ENCODE data around the gene ABLIM1.

Gene ABLIM1

GRCh38 chr10:114401195-114401791, 256.8 kb downstream of the ABLIM1 start:
- H3K4me3 ChIP-seq, result no peak overlapping the region
- TF ChIP-seq Cebpa-rat (IDR thresholded peaks at IDR 0.05), result no peak
- H3K9ac ChIP-seq, result no peak overlapping the region
- no peak overlapping the region for H3K4me2 ChIP-seq
- no peak overlapping the region for H3K27ac ChIP-seq
- H3K9me3 ChIP-seq (replicated peaks in 1 of 11), result peaks cover 0 to 5% (median 0%) of the 10 kb centered on the region in 11 experiments; a peak in 1 of 22 replicates
- H3K36me3 ChIP-seq, result no peaks in the 10 kb centered on the region
- H3K27me3 ChIP-seq, result peaks cover 55 to 73% (median 65%) of the 10 kb centered on the region in 11 experiments
- H4K20me1 ChIP-seq, result peaks cover 0 to 29% (median 10%) of the 10 kb centered on the region in 11 experiments; a peak in 11 of 22 replicates
- H3K4me1 ChIP-seq, result peaks cover 29 to 47% (median 39%) of the 10 kb centered on the region in 10 experiments

- Histone ChIP-seq H3K36me3 (no peaks in the 10 kb centered on the region), H3K4me1 (peaks cover 29 to 57% (median 43%) of the 10 kb centered on the region in 10 experiments), H3K4me3 (no peak overlapping the region), H3K4me2 (no peak overlapping the region), H3K9ac (no peak overlapping the region), H4K20me1 (peaks cover 0 to 25% (median 10%) of the 10 kb centered on the region in 11 experiments; a peak in 11 of 22 replicates), H3K27ac (no peak overlapping the region), H3K9me3 (replicated peaks in 1 of 11) (no peaks in the 10 kb centered on the region), H3K27me3 (peaks cover 43 to 60% (median 53%) of the 10 kb centered on the region in 11 experiments)
- no peak for TF ChIP-seq Cebpa-rat (IDR thresholded peaks at IDR 0.05)
These were observed 258.0 kb downstream of the ABLIM1 start for GRCh38 chr10:114400091-114400490.

GRCh38 chr10:114399576-114399975, 258.5 kb downstream of the ABLIM1 start:
- H4K20me1 ChIP-seq, result peaks cover 0 to 19% (median 9%) of the 10 kb centered on the region in 11 experiments; a peak in 10 of 22 replicates
- no peak overlapping the region for H3K4me3 ChIP-seq
- H3K4me1 ChIP-seq, result peaks cover 28 to 60% (median 46%) of the 10 kb centered on the region in 10 experiments
- H3K9ac ChIP-seq, result no peak overlapping the region
- no peaks in the 10 kb centered on the region for H3K36me3 ChIP-seq
- no peaks in the 10 kb centered on the region for H3K9me3 ChIP-seq (replicated peaks in 1 of 11)
- TF ChIP-seq Cebpa-rat (IDR thresholded peaks at IDR 0.05), result no peak
- peaks cover 38 to 55% (median 48%) of the 10 kb centered on the region in 11 experiments for H3K27me3 ChIP-seq
- H3K27ac ChIP-seq, result no peak overlapping the region
- H3K4me2 ChIP-seq, result no peak overlapping the region

- TF ChIP-seq Cebpa-rat (IDR thresholded peaks at IDR 0.05), result no peak
- Histone ChIP-seq H3K27me3 (peaks cover 30 to 47% (median 40%) of the 10 kb centered on the region in 11 experiments), H3K4me2 (peak overlapping the region in 8 of 11 experiments; percentile 30 to 64 (median 53); a peak in 14 of 22 replicates), H3K9me3 (replicated peaks in 1 of 11) (no peaks in the 10 kb centered on the region), H3K36me3 (no peaks in the 10 kb centered on the region), H3K27ac (no peak overlapping the region), H3K4me3 (no peak overlapping the region), H3K9ac (no peak overlapping the region), H3K4me1 (peaks cover 19 to 58% (median 43%) of the 10 kb centered on the region in 10 experiments), H4K20me1 (peaks cover 0 to 11% (median 1%) of the 10 kb centered on the region in 11 experiments; a peak in 9 of 22 replicates)
These were observed 259.3 kb downstream of the ABLIM1 start for GRCh38 chr10:114398587-114399331.

GRCh38 chr10:114397651-114398145, 260.4 kb downstream of the ABLIM1 start:
- Histone ChIP-seq H3K36me3 (no peaks in the 10 kb centered on the region), H3K4me3 (no peak overlapping the region), H3K27ac (no peak overlapping the region), H3K27me3 (peaks cover 19 to 37% (median 29%) of the 10 kb centered on the region in 11 experiments), H3K9ac (no peak overlapping the region), H4K20me1 (peaks cover 0 to under 1% (median 0%) of the 10 kb centered on the region in 11 experiments; a peak in 1 of 22 replicates), H3K9me3 (replicated peaks in 1 of 11) (no peaks in the 10 kb centered on the region), H3K4me2 (peak overlapping the region in 10 of 11 experiments; percentile 10 to 65 (median 53); a peak in 19 of 22 replicates), H3K4me1 (peaks cover 9 to 52% (median 33%) of the 10 kb centered on the region in 10 experiments; a peak in 19 of 20 replicates)
- no peak for TF ChIP-seq Cebpa-rat (IDR thresholded peaks at IDR 0.05)

- H3K4me2 ChIP-seq, result peak overlapping the region in 2 of 11 experiments; percentile 54 to 55; a peak in 1 of 22 replicates
- H4K20me1 ChIP-seq, result no peaks in the 10 kb centered on the region
- no peak overlapping the region for H3K9ac ChIP-seq
- TF ChIP-seq Cebpa-rat (IDR thresholded peaks at IDR 0.05), result no peak
- H3K4me3 ChIP-seq, result no peak overlapping the region
- peaks cover 7 to 56% (median 34%) of the 10 kb centered on the region in 10 experiments; a peak in 18 of 20 replicates for H3K4me1 ChIP-seq
- no peak overlapping the region for H3K27ac ChIP-seq
- H3K9me3 ChIP-seq (replicated peaks in 1 of 11), result no peaks in the 10 kb centered on the region
- H3K36me3 ChIP-seq, result no peaks in the 10 kb centered on the region
- H3K27me3 ChIP-seq, result peaks cover 7 to 24% (median 17%) of the 10 kb centered on the region in 11 experiments
These were observed 261.6 kb downstream of the ABLIM1 start for GRCh38 chr10:114396464-114396863.

- Histone ChIP-seq H3K4me2 (peak overlapping the region in 7 of 11 experiments; percentile 16 to 63 (median 46); a peak in 11 of 22 replicates), H3K4me1 (peaks cover 7 to 56% (median 34%) of the 10 kb centered on the region in 10 experiments; a peak in 18 of 20 replicates)
- TF ChIP-seq Cebpa-rat (IDR thresholded peaks at IDR 0.05), result no peak
These were observed 262.6 kb downstream of the ABLIM1 start for GRCh38 chr10:114395366-114396022.

GRCh38 chr10:114394531-114394930, 263.5 kb downstream of the ABLIM1 start:
- H3K27ac ChIP-seq, result no peak overlapping the region
- TF ChIP-seq Cebpa-rat (IDR thresholded peaks at IDR 0.05), result no peak

More at GRCh38 chr10:114395366-114396022, 262.6 kb downstream of the ABLIM1 start:
- H4K20me1 ChIP-seq, result no peaks in the 10 kb centered on the region
- no peaks in the 10 kb centered on the region for H3K36me3 ChIP-seq
- no peak overlapping the region for H3K9ac ChIP-seq
- peaks cover 0 to 15% (median 9%) of the 10 kb centered on the region in 11 experiments; a peak in 10 of 22 replicates for H3K27me3 ChIP-seq
- no peak overlapping the region for H3K4me3 ChIP-seq
- no peak overlapping the region for H3K27ac ChIP-seq
- H3K9me3 ChIP-seq (replicated peaks in 1 of 11), result no peaks in the 10 kb centered on the region

More at GRCh38 chr10:114394531-114394930, 263.5 kb downstream of the ABLIM1 start:
- H3K9me3 ChIP-seq (replicated peaks in 1 of 11), result no peaks in the 10 kb centered on the region
- no peaks in the 10 kb centered on the region for H4K20me1 ChIP-seq
- no peaks in the 10 kb centered on the region for H3K36me3 ChIP-seq
- H3K27me3 ChIP-seq, result peaks cover 0 to 6% (median 0%) of the 10 kb centered on the region in 11 experiments; a peak in 4 of 22 replicates
- H3K4me1 ChIP-seq, result peaks cover 7 to 56% (median 34%) of the 10 kb centered on the region in 10 experiments; a peak in 18 of 20 replicates
- no peak overlapping the region for H3K4me3 ChIP-seq
- peak overlapping the region in 9 of 11 experiments; percentile 4 to 63 (median 41); a peak in 15 of 22 replicates for H3K4me2 ChIP-seq
- no peak overlapping the region for H3K9ac ChIP-seq

Measured in BLaER1 treated with 17β-estradiol and CSF1 and Interleukin-3, amounts not matched to agents 10 nM and 100 nM (cell line).